Caco-2 (cell line): ENCODE results near the gene PFKM. TPM values are rescaled to one million over a fixed set of nuclear protein-coding genes. Genes with fewer than 3 reads are reported as not detected.

Source experiments
- BruUV-seq: library from RNA; stranded (reverse); fragments of 400-500 nt; replicated peaks from 2 replicates; lab custom pipeline; 2021; lab: Mats Ljungman, UMichigan
- CTCF ChIA-PET: fragments of 300-600 bp; sonication (Branson Sonifier 250); formaldehyde crosslinking; loops from one replicate; lab custom pipeline; 2022; ENCODE audit warnings: antibody characterized with exemption; lab: Charles Lee
- POLR2A ChIA-PET: fragments of 300-600 bp; sonication (Branson Sonifier 250); formaldehyde crosslinking; loops from one replicate; lab custom pipeline; 2022; ENCODE audit warnings: antibody characterized with exemption; lab: Charles Lee
- DNase-seq, 2 experiments: peaks; one replicate each; pipeline versions ENCODE4 v3.0.0 to v3.0.0-alpha.2; 2020 to 2022
- H3K27me3 ChIP-seq: replicated peaks from 2 replicates; pipeline ENCODE4 v1.6.0; 2011; ENCODE audit warnings: low read length; ENCODE audit not compliant: control insufficient read depth, insufficient read depth
- H3K36me3 ChIP-seq: 2 replicates; pipeline ENCODE4 v1.5.1; 2011; ENCODE audit warnings: low read length; ENCODE audit not compliant: control insufficient read depth, insufficient read depth
- H3K4me1 ChIP-seq: fragments of 250-450 bp; sonication (Bioruptor Pico); 2 replicates; pipeline ENCODE4 v1.5.1; 2020; ENCODE audit warnings: mild to moderate bottlenecking
- H3K4me3 ChIP-seq: 2 replicates; pipeline ENCODE4 v1.5.1; 2011; ENCODE audit warnings: low read depth, mild to moderate bottlenecking, control low read depth, low read length
- H3K9me3 ChIP-seq: fragments of 250-450 bp; sonication (Bioruptor Pico); 2 replicates; pipeline ENCODE4 v1.5.1; 2020; ENCODE audit warnings: mild to moderate bottlenecking, moderate library complexity
- H3K27ac Mint-ChIP-seq: one replicate; pipeline ENCODE4 v1.8.0; 2022; ENCODE audit warnings: mixed read lengths; ENCODE audit not compliant: unreplicated experiment
- H3K27me3 Mint-ChIP-seq: one replicate; pipeline ENCODE4 v1.8.0; 2022; ENCODE audit warnings: mixed read lengths; ENCODE audit not compliant: insufficient read depth, unreplicated experiment
- H3K36me3 Mint-ChIP-seq: one replicate; pipeline ENCODE4 v1.8.0; 2022; ENCODE audit warnings: mild to moderate bottlenecking, mixed read lengths; ENCODE audit not compliant: insufficient read depth, unreplicated experiment
- H3K4me1 Mint-ChIP-seq: one replicate; pipeline ENCODE4 v1.8.0; 2022; ENCODE audit warnings: low read depth, mixed read lengths; ENCODE audit not compliant: unreplicated experiment
- H3K4me3 Mint-ChIP-seq: one replicate; pipeline ENCODE4 v1.8.0; 2022; ENCODE audit warnings: mild to moderate bottlenecking, moderate library complexity, mixed read lengths; ENCODE audit not compliant: unreplicated experiment
- H3K9me3 Mint-ChIP-seq: one replicate; pipeline ENCODE4 v1.8.0; 2022; ENCODE audit warnings: mixed read lengths; ENCODE audit not compliant: unreplicated experiment
- intact Hi-C: fragments of 100-400 bp; cut with micrococcal nuclease; formaldehyde crosslinking; loops from one replicate; pipeline ENCODE4 v1.10.0; 2022; ENCODE audit not compliant: unreplicated experiment
- total RNA-seq: library from RNA; stranded (reverse); gene quantifications from 2 replicates; pipeline ENCODE4 v1.2.3, GENCODE V29; 2022
- TF ChIP-seq, protein P1 (sequence below), 2 experiments: fragments of 200-600 bp in 1 of 2; IDR thresholded peaks; 1 replicate in 1 of 2; 2 replicates in 1 of 2; pipeline versions ENCODE4 v1.5.1 to v1.8.0; 2011 to 2022; ENCODE audit warnings: antibody characterized with exemption in 1 of 2, control low read depth in 1 of 2, inconsistent platforms in 1 of 2, low read depth in 1 of 2, low read length in 1 of 2, mild to moderate bottlenecking in 1 of 2, moderate library complexity in 1 of 2; ENCODE audit not compliant: insufficient read depth in 1 of 2, severe bottlenecking in 1 of 2, unreplicated experiment in 1 of 2

The PFKM gene
- total RNA-seq, 1 experiment from 2014 or later, result 96.8 TPM

DNA sequence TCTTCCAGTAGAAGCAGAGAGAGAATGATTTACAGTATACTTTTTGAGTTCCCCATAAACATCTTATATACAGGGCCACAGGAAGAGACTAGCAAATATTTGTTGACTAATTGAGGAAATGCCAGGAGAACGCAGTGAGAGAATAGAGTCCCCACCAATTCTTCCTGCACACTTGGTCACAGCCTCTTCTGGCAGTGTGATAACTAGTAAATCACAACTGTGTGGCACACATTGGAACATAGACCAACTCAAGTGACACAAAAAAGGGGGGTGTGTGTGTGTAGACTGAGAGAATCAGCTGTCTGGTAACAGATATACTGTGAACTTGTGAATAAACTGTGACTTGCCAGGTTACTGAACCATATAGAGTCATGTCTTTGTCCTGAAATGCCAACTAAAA lies 10.2 kb downstream of the PFKM start:
- no peak for DNase-seq
- POLR2A ChIA-PET, result interaction anchor here (0.6 to 0.8 kb wide), 2 partner anchors 28 to 93 kb away, joined by 3 to 6 read pairs; partner anchors contain the start of gene ASB8

DNA sequence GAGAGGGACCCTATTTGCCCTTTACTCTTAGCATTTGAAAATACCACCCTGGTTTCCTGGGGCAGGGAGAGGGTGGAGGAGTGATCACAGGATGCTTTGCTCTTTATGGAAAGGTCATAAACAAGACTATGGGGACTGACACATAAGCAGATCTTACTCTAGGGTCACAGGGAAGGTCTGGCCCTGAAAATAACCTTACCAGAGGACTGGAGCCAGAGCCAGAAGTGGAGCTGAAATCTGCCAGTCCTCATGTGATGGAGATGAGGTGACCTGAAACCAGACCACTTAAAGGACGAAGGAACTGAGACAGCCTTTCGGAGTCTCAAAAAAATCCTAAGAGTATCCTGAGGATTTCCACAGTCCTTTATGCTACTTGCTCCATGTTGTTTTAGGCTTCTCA lies 12.4 kb downstream of the PFKM start:
- H3K36me3 ChIP-seq, result peaks cover 7% of the 10 kb centered on the region
- Mint-ChIP-seq H3K4me3 (no peak overlapping the region), H3K36me3 (peaks cover 19% of the 10 kb centered on the region), H3K9me3 (no peaks in the 10 kb centered on the region), H3K4me1 (no peaks in the 10 kb centered on the region), H3K27me3 (no peaks in the 10 kb centered on the region), H3K27ac (no peak overlapping the region)
- H3K4me1 ChIP-seq, result no peaks in the 10 kb centered on the region
- no peak overlapping the region for H3K4me3 ChIP-seq
- intact Hi-C loops, result no loop called here
- CTCF ChIA-PET, result no interaction called here
- H3K27me3 ChIP-seq, result no peaks in the 10 kb centered on the region
- TF ChIP-seq, protein P1, sequence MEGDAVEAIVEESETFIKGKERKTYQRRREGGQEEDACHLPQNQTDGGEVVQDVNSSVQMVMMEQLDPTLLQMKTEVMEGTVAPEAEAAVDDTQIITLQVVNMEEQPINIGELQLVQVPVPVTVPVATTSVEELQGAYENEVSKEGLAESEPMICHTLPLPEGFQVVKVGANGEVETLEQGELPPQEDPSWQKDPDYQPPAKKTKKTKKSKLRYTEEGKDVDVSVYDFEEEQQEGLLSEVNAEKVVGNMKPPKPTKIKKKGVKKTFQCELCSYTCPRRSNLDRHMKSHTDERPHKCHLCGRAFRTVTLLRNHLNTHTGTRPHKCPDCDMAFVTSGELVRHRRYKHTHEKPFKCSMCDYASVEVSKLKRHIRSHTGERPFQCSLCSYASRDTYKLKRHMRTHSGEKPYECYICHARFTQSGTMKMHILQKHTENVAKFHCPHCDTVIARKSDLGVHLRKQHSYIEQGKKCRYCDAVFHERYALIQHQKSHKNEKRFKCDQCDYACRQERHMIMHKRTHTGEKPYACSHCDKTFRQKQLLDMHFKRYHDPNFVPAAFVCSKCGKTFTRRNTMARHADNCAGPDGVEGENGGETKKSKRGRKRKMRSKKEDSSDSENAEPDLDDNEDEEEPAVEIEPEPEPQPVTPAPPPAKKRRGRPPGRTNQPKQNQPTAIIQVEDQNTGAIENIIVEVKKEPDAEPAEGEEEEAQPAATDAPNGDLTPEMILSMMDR (IDR thresholded peaks at IDR 0.05; ENCODE audit: insufficient read depth in 1 of 2, low read depth in 1 of 2, low read length in 1 of 2, severe bottlenecking in 1 of 2, unreplicated experiment in 1 of 2), result no peak
- POLR2A ChIA-PET, result no interaction called here
- no peaks in the 10 kb centered on the region for H3K9me3 ChIP-seq
- DNase-seq, result no peak
- no TSS peak for BruUV-seq

More for the DNA sequence above, 10.2 kb downstream of the PFKM start:
- TF ChIP-seq, protein P1 (IDR thresholded peaks at IDR 0.05; ENCODE audit: insufficient read depth in 1 of 2, low read depth in 1 of 2, low read length in 1 of 2, severe bottlenecking in 1 of 2, unreplicated experiment in 1 of 2), result no peak
- Mint-ChIP-seq H3K4me3 (no peak overlapping the region), H3K4me1 (no peaks in the 10 kb centered on the region), H3K27me3 (no peaks in the 10 kb centered on the region), H3K27ac (no peak overlapping the region), H3K36me3 (peaks cover 37% of the 10 kb centered on the region), H3K9me3 (no peaks in the 10 kb centered on the region)
- CTCF ChIA-PET, result no interaction called here
- Histone ChIP-seq H3K27me3 (no peaks in the 10 kb centered on the region), H3K9me3 (no peaks in the 10 kb centered on the region), H3K4me3 (no peak overlapping the region), H3K4me1 (no peaks in the 10 kb centered on the region), H3K36me3 (peaks cover 6% of the 10 kb centered on the region)
- no TSS peak for BruUV-seq
- intact Hi-C loops, result no loop called here

DNA sequence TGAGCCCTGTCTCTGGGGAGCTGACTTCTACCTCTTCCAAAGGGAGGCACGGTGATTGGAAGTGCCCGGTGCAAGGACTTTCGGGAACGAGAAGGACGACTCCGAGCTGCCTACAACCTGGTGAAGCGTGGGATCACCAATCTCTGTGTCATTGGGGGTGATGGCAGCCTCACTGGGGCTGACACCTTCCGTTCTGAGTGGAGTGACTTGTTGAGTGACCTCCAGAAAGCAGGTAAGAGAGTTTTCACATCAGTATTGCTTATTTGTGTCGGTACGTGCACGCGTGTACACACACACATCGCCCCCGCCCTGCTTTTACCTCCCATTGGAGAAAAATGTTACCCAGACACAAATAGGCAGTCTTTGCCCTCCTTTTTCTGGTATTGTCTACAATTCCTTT lies 13.7 kb downstream of the PFKM start:
- H3K9me3 ChIP-seq, result no peaks in the 10 kb centered on the region
- H3K4me3 Mint-ChIP-seq, result no peak overlapping the region
- no peaks in the 10 kb centered on the region for H3K9me3 Mint-ChIP-seq
- intact Hi-C loops, result no loop called here
- no peak overlapping the region for H3K27ac Mint-ChIP-seq
- no peaks in the 10 kb centered on the region for H3K4me1 ChIP-seq
- DNase-seq, result no peak
- TF ChIP-seq, protein P1 (IDR thresholded peaks at IDR 0.05; ENCODE audit: insufficient read depth in 1 of 2, low read depth in 1 of 2, low read length in 1 of 2, severe bottlenecking in 1 of 2, unreplicated experiment in 1 of 2), result no peak
- no peak overlapping the region for H3K4me3 ChIP-seq
- no peaks in the 10 kb centered on the region for H3K27me3 Mint-ChIP-seq
- H3K36me3 Mint-ChIP-seq, result peaks cover 19% of the 10 kb centered on the region
- H3K27me3 ChIP-seq, result no peaks in the 10 kb centered on the region
- BruUV-seq, result no TSS peak
- ChIA-PET CTCF (no interaction called here), POLR2A (no interaction called here)
- H3K4me1 Mint-ChIP-seq, result no peaks in the 10 kb centered on the region
- peaks cover 7% of the 10 kb centered on the region for H3K36me3 ChIP-seq
